GM12801 (cell line): ENCODE results near the gene TRAF5.

Source experiments
- CTCF ChIP-seq: IDR thresholded peaks from one replicate; pipeline ENCODE4 v1.5.1; 2011; ENCODE audit warnings: control low read depth; ENCODE audit not compliant: insufficient read length; ENCODE audit errors: extremely low read depth

The TRAF5 gene

GRCh38 chr1:211335522-211336157, 9.0 kb downstream of the TRAF5 start:
- no peak for TF ChIP-seq CTCF

- TF ChIP-seq CTCF = no peak
These were observed 9.5 kb downstream of the TRAF5 start for GRCh38 chr1:211336161-211336560.

- no peak for TF ChIP-seq CTCF
These were observed 10.1 kb downstream of the TRAF5 start for GRCh38 chr1:211336775-211337174.

GRCh38 chr1:211337430-211338223, 11.0 kb downstream of the TRAF5 start:
- no peak for TF ChIP-seq CTCF

GRCh38 chr1:211338224-211338620, 11.6 kb downstream of the TRAF5 start:
- TF ChIP-seq CTCF = no peak

GRCh38 chr1:211339631-211340041, 13.0 kb downstream of the TRAF5 start:
- no peak for TF ChIP-seq CTCF

- no peak for TF ChIP-seq CTCF
These were observed 14.2 kb downstream of the TRAF5 start for GRCh38 chr1:211340622-211341507.
